ENCODE data around the gene STAG1. TPM values are rescaled to one million over a fixed set of nuclear protein-coding genes. Genes with fewer than 3 reads are reported as not detected.
"Not testable (repeated sequence)": the region's sequence is repeated elsewhere in the genome, so short reads cannot be mapped to it uniquely, and the experiment has no call there.

Gene STAG1
- total RNA-seq, 1 donor from 2014 or later: 53.9 TPM

DNA sequence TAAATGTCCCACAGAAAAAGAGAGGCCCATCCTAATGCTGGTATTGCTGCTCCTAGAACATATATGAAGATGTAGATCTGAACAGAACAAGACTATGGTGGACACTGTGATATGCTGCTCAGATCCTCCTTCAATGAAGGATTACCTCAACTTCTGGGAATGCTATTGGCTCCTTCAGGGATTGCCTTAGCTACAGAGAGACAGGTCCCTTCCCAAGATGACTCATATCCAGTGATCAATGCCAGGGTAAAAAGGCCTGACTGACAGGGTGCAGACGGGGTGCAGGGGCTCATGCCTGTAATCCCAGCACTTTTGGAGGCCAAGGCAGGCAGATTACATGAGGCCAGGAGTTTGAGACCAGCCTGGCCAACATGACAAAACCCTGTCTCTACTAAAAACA lies 20.5 kb upstream of the STAG1 start:
- Mint-ChIP-seq H3K4me3 (ENCODE audit: unreplicated experiment) (no peak overlapping the region), H3K4me1 (ENCODE audit: unreplicated experiment) (no peaks in the 10 kb centered on the region), H3K36me3 (ENCODE audit: unreplicated experiment) (no peaks in the 10 kb centered on the region), H3K27me3 (ENCODE audit: unreplicated experiment) (no peaks in the 10 kb centered on the region), H3K9me3 (ENCODE audit: unreplicated experiment) (no peaks in the 10 kb centered on the region), H3K27ac (ENCODE audit: unreplicated experiment) (no peak overlapping the region)
- DNase-seq (ENCODE audit: extremely low spot score, unreplicated experiment): no peak
- TF ChIP-seq, protein P1, sequence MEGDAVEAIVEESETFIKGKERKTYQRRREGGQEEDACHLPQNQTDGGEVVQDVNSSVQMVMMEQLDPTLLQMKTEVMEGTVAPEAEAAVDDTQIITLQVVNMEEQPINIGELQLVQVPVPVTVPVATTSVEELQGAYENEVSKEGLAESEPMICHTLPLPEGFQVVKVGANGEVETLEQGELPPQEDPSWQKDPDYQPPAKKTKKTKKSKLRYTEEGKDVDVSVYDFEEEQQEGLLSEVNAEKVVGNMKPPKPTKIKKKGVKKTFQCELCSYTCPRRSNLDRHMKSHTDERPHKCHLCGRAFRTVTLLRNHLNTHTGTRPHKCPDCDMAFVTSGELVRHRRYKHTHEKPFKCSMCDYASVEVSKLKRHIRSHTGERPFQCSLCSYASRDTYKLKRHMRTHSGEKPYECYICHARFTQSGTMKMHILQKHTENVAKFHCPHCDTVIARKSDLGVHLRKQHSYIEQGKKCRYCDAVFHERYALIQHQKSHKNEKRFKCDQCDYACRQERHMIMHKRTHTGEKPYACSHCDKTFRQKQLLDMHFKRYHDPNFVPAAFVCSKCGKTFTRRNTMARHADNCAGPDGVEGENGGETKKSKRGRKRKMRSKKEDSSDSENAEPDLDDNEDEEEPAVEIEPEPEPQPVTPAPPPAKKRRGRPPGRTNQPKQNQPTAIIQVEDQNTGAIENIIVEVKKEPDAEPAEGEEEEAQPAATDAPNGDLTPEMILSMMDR (IDR thresholded peaks at IDR 0.05): no peak

DNA sequence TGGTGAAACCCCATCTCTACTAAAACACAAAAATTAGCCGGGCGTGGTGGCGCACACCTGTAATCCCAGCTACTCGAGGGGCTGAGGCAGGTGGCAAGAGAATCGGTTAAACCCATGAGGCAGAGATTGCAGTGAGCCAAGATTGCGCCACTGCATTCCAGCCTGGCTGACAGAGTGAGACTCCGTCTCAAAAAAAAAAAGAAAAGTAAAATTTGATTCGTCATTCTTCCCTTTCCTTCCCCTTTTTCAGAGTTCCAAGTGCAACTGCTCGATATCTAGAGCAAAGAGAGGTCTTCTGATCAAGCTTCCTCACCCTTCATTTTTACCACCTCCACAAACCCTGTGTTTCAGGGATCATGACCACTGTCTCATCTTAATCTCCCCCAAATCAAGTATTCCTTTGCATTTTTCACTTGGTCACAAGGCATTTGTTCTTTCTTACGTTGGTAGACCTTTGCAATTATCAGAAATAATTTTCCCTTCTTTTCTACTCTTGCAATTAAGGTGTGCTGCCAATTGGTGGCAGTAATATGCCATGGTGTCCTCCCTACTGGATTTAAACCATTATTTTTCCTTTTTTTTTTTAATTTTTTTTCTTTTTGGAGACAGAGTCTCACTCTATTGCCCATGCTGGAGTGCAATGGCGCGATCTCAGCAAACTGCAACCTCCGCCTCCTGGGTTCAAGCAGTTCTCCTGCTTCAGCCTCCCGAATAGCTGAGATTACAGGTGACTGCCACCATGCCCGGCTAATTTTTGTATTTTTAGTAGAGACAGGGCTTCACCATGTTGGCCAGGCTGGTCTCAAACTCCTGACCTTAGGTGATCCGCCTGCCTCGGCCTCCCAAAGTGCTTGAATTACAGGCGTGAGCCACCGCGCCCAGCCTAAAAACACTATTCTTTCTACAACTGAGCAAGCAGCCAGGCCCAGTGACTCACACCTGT lies 6.3 kb upstream of the STAG1 start:
- DNase-seq (ENCODE audit: extremely low spot score, unreplicated experiment); H3K4me3 Mint-ChIP-seq (ENCODE audit: unreplicated experiment); H3K27me3 Mint-ChIP-seq (ENCODE audit: unreplicated experiment); H3K27ac Mint-ChIP-seq (ENCODE audit: unreplicated experiment); H3K36me3 Mint-ChIP-seq (ENCODE audit: unreplicated experiment): not testable (repeated sequence)
- peaks cover 12% of the 10 kb centered on the region for H3K4me1 Mint-ChIP-seq (ENCODE audit: unreplicated experiment)
- TF ChIP-seq, protein P1 (IDR thresholded peaks at IDR 0.05): peak; percentile 33
- H3K9me3 Mint-ChIP-seq (ENCODE audit: unreplicated experiment): peaks cover 18% of the 10 kb centered on the region

DNA sequence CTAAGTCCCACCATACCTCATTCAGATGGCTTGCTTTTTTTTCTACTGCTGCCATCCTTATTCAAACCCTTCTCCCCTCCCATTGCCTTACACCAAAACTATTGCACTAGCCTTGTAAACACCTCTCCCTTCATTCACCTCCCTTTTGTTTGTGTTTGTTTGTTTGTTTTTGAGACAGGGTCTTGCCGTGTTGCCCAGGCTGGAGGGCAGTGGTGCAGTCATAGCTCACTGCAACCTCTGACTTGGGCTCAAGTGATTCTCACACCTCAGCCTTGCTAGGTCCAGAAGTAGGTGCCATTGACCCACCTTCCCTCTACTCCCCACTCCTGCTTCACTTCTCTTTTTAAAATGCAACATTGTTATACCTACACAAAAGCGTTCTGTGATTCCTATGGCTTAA lies 3.0 kb upstream of the STAG1 start:
- no peak for DNase-seq (ENCODE audit: extremely low spot score, unreplicated experiment)
- TF ChIP-seq, protein P1 (IDR thresholded peaks at IDR 0.05): no peak
- H3K4me1 Mint-ChIP-seq (ENCODE audit: unreplicated experiment): peaks cover 25% of the 10 kb centered on the region
- no peak overlapping the region for H3K27ac Mint-ChIP-seq (ENCODE audit: unreplicated experiment)
- no peak overlapping the region for H3K4me3 Mint-ChIP-seq (ENCODE audit: unreplicated experiment)
- H3K27me3 Mint-ChIP-seq (ENCODE audit: unreplicated experiment): no peaks in the 10 kb centered on the region
- H3K9me3 Mint-ChIP-seq (ENCODE audit: unreplicated experiment): peaks cover 4% of the 10 kb centered on the region
- peaks cover 3% of the 10 kb centered on the region for H3K36me3 Mint-ChIP-seq (ENCODE audit: unreplicated experiment)

DNA sequence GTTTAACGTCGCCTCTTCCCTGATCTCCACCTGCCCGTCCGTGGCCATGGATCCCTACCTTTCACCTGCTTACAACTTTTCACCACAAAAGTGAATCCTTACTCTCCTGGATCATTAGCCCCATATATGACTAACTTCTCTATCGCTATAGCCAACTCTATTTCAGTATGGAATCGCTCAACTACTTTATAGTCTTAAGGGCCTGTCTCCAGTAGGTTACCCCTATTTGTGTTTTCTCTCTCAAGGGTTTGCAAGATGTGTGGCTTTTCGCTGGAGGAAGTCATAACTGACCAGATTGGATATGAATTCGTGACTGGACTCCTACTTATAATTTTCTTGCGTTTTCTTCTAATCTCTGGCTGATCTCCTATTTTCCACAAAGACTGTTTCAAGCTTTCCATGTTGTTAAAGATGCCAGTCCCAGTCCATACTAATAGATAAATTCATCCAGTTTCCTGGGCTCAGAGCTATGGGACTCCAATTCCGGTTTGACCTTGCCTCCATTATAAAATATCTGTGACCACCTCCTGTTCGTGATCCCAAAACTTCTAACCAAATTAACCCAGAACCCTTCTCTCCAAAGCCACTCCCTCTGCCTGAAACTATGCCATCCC lies 1.3 kb upstream of the STAG1 start:
- Mint-ChIP-seq H3K4me3 (ENCODE audit: unreplicated experiment) (peak overlapping the region; percentile 79), H3K36me3 (ENCODE audit: unreplicated experiment) (peaks cover 2% of the 10 kb centered on the region), H3K27ac (ENCODE audit: unreplicated experiment) (peak overlapping the region; percentile 99), H3K9me3 (ENCODE audit: unreplicated experiment) (peaks cover 3% of the 10 kb centered on the region), H3K4me1 (ENCODE audit: unreplicated experiment) (peaks cover 43% of the 10 kb centered on the region), H3K27me3 (ENCODE audit: unreplicated experiment) (no peaks in the 10 kb centered on the region)
- TF ChIP-seq, protein P1 (IDR thresholded peaks at IDR 0.05): no peak
- DNase-seq (ENCODE audit: extremely low spot score, unreplicated experiment): no peak
